ENCODE measurements around the gene CCNL1.

DNA sequence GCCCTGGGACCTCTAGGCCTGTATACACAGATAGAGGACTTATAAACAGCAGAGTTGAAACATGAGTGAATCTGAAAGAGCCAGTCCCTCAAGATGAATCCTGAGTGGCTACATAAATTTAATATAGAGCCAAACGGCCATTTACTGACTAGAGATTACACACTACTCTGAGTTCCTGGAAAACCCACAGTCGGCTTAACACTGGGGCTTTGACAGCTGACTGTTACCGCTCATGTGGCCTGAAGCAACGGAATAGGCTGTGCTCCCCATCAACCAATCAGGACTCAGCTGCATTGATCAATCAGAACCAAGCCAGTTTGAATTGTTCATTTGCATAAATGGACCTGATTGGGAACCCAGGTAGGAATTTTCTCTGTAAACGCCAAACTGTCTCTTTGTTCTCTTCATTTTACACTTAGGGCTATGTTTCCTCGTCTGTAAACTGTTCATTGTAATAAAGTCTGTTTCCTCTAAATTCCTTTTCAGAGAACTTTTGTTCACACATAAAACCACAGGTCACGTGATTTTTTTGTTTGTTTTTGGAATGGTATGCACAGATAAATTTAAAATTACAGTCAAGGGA, 40.5 kb downstream of the CCNL1 start:
- TF ChIP-seq, protein P1, sequence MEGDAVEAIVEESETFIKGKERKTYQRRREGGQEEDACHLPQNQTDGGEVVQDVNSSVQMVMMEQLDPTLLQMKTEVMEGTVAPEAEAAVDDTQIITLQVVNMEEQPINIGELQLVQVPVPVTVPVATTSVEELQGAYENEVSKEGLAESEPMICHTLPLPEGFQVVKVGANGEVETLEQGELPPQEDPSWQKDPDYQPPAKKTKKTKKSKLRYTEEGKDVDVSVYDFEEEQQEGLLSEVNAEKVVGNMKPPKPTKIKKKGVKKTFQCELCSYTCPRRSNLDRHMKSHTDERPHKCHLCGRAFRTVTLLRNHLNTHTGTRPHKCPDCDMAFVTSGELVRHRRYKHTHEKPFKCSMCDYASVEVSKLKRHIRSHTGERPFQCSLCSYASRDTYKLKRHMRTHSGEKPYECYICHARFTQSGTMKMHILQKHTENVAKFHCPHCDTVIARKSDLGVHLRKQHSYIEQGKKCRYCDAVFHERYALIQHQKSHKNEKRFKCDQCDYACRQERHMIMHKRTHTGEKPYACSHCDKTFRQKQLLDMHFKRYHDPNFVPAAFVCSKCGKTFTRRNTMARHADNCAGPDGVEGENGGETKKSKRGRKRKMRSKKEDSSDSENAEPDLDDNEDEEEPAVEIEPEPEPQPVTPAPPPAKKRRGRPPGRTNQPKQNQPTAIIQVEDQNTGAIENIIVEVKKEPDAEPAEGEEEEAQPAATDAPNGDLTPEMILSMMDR (IDR thresholded peaks at IDR 0.05; ENCODE audit: extremely low read depth in 1 of 2, insufficient read depth in 1 of 2, low read depth in 1 of 2, low read length in 2 of 2), result no peak
- TF ChIP-seq EZH2 (IDR thresholded peaks at IDR 0.05; ENCODE audit: borderline replicate concordance, low read depth, low read length, severe bottlenecking), result no peak
- TF ChIP-seq FOS (IDR thresholded peaks at IDR 0.05; ENCODE audit: borderline replicate concordance, insufficient read depth, low read length), result no peak
- TF ChIP-seq JUN (IDR thresholded peaks at IDR 0.05; ENCODE audit: borderline replicate concordance, insufficient read depth, insufficient read length, low read depth), result no peak
- TF ChIP-seq POLR2A (IDR thresholded peaks at IDR 0.05; ENCODE audit: low read depth, low read length), result no peak

Data from endothelial cell of umbilical vein (primary cell).